Stimulated activated CD4-positive, alpha-beta T cell treated with anti-CD3 and anti-CD28 coated beads, TNF-alpha, amount 100 ng/mL, for 1 hour (primary cell): Measurements from ENCODE around the gene LRRC73.

Experiments used
- DNase-seq, 3 donors: peaks; one replicate each; pipeline ENCODE4 v3.0.0-alpha.2; 2020; ENCODE audit warnings: low read depth in 3 of 3, low spot score in 1 of 3

LRRC73 gene

GRCh38 chr6:43493833-43494232 is 16.3 kb downstream of the LRRC73 start:
- no peak for DNase-seq

- DNase-seq: no peak
Observed at GRCh38 chr6:43493230-43493629, 16.9 kb downstream of the LRRC73 start.

GRCh38 chr6:43492673-43493072 is 17.5 kb downstream of the LRRC73 start:
- DNase-seq: no peak

- DNase-seq: no peak
Observed at GRCh38 chr6:43491750-43492661, 18.1 kb downstream of the LRRC73 start.

GRCh38 chr6:43490523-43490939 is 19.6 kb downstream of the LRRC73 start:
- DNase-seq: no peak

- no peak for DNase-seq
Observed at GRCh38 chr6:43489277-43490072, 20.7 kb downstream of the LRRC73 start.

GRCh38 chr6:43488667-43489276 is 21.4 kb downstream of the LRRC73 start:
- DNase-seq: no peak

- no peak for DNase-seq
Observed at GRCh38 chr6:43481591-43482236, 28.4 kb downstream of the LRRC73 start.

- no peak for DNase-seq
Observed at GRCh38 chr6:43481075-43481474, 29.1 kb downstream of the LRRC73 start.

GRCh38 chr6:43478008-43478372 is 32.2 kb downstream of the LRRC73 start:
- DNase-seq: no peak

GRCh38 chr6:43477235-43478007 is 32.7 kb downstream of the LRRC73 start, which contains the start of gene TJAP1:
Gene TJAP1, plus strand, starts transcription at chr6:43477570. Its CDS starts 21,432 bp downstream, at chr6:43499002.
- peak; percentile 86 to 99 (median 90) for DNase-seq

- DNase-seq: no peak
Observed at GRCh38 chr6:43476746-43477145, 33.4 kb downstream of the LRRC73 start.

- no peak for DNase-seq
Observed at GRCh38 chr6:43475516-43475915, 34.6 kb downstream of the LRRC73 start.

- no peak for DNase-seq
Observed at GRCh38 chr6:43472515-43472914, 37.6 kb downstream of the LRRC73 start.

GRCh38 chr6:43471399-43471798 is 38.7 kb downstream of the LRRC73 start:
- DNase-seq: no peak

GRCh38 chr6:43469947-43470346 is 40.2 kb downstream of the LRRC73 start:
- DNase-seq: no peak

GRCh38 chr6:43468748-43469681 is 41.1 kb downstream of the LRRC73 start:
- DNase-seq: no peak

- no peak for DNase-seq
Observed at GRCh38 chr6:43468240-43468639, 41.9 kb downstream of the LRRC73 start.

- no peak for DNase-seq
Observed at GRCh38 chr6:43467752-43468151, 42.4 kb downstream of the LRRC73 start.
